ENCODE measurements around the gene HSF4.

- TF ChIP-seq ELF4 (IDR thresholded peaks at IDR 0.05) (no peak), NFRKB (IDR thresholded peaks at IDR 0.05) (no peak), BHLHE40 (IDR thresholded peaks at IDR 0.05; ENCODE audit: borderline replicate concordance) (no peak), ZNF384 (IDR thresholded peaks at IDR 0.05) (no peak)
These were observed 4.5 kb downstream of the HSF4 start for GRCh38 chr16:67169011-67169451.
